Gastrocnemius medialis (tissue), 4 donors: ENCODE data around the gene CALN1.

ENCODE experiments used
- CTCF ChIP-seq, 5 experiments: fragments of 450-650 bp in 3 of 5; fragments of 200-600 bp in 2 of 5; sonication (generic) in 2 of 5; IDR thresholded peaks in 4 of 5; conservative IDR thresholded peaks in 1 of 5; 1 replicate in 4 of 5; 2 replicates in 1 of 5; pipeline ENCODE4 v1.5.1; 2016 to 2019; ENCODE audit warnings: antibody characterized with exemption in 5 of 5, mild to moderate bottlenecking in 3 of 5, moderate library complexity in 3 of 5
- POLR2A ChIP-seq, 2 donors: fragments of 450-650 bp; IDR thresholded peaks; one replicate each; pipeline ENCODE4 v1.6.1; 2017; ENCODE audit warnings: antibody characterized with exemption in 2 of 2, mild to moderate bottlenecking in 2 of 2, moderate library complexity in 2 of 2

GRCh38 chr7:71854546-71855397, 557.4 kb downstream of the CALN1 start:
- TF ChIP-seq POLR2A (IDR thresholded peaks at IDR 0.05) (no peak), CTCF (IDR thresholded peaks at IDR 0.05 in 4 of 5, conservative IDR thresholded peaks at IDR 0.05 in 1 of 5) (no peak)
